Measurements from ENCODE around the gene CAMK2G. TPM values are rescaled to one million over a fixed set of nuclear protein-coding genes. Genes with fewer than 3 reads are reported as not detected.
A peak's percentile ranks its signal among the peaks of the same experiment; 100 is the strongest.

The CAMK2G gene
- total RNA-seq, 4 donors from 2014 or later: 82.3 to 207 (median 155) TPM

- no peak overlapping the region for H3K4me3 ChIP-seq
- H3K27me3 ChIP-seq: no peaks in the 10 kb centered on the region
- H3K4me1 ChIP-seq: peaks cover 15 to 100% (median 39%) of the 10 kb centered on the region in 3 donors
- H3K27ac ChIP-seq: peak overlapping the region in 3 of 4 donors; percentile 88 to 90 (median 88)
- peaks cover 0 to 37% of the 10 kb centered on the region in 2 donors for H3K36me3 ChIP-seq
- no peaks in the 10 kb centered on the region for H3K9me3 ChIP-seq
- TF ChIP-seq CTCF (IDR thresholded peaks at IDR 0.05) (no peak), POLR2AphosphoS5 (IDR thresholded peaks at IDR 0.05) (no peak), POLR2A (IDR thresholded peaks at IDR 0.05) (no peak), EP300 (IDR thresholded peaks at IDR 0.05) (no peak)
- WGBS, 2 donors (ENCODE audit: low coverage in 1 of 2): 82% methylated on average over 2 of the region's 8 CpGs; no CpG with 5 or more reads in 1 of the 2 donors
- no peak for ATAC-seq
Observed at GRCh38 chr10:73865107-73865458, 9.3 kb downstream of the CAMK2G start.

- H3K9me3 ChIP-seq: no peaks in the 10 kb centered on the region
- H3K4me1 ChIP-seq: peaks cover 15 to 100% (median 39%) of the 10 kb centered on the region in 3 donors
- WGBS, 2 donors (ENCODE audit: low coverage in 1 of 2): 68 to 96% methylated on average over 3 to 4 of the region's 4 CpGs
- no peak for TF ChIP-seq CTCF (IDR thresholded peaks at IDR 0.05)
- no peak for TF ChIP-seq EP300 (IDR thresholded peaks at IDR 0.05)
- TF ChIP-seq POLR2AphosphoS5 (IDR thresholded peaks at IDR 0.05): no peak
- no peak for TF ChIP-seq POLR2A (IDR thresholded peaks at IDR 0.05)
- H3K27me3 ChIP-seq: no peaks in the 10 kb centered on the region
- H3K36me3 ChIP-seq: peaks cover 0 to 39% of the 10 kb centered on the region in 2 donors
- peak overlapping the region in 3 of 4 donors; percentile 88 to 90 (median 88) for H3K27ac ChIP-seq
- H3K4me3 ChIP-seq: no peak overlapping the region
- no peak for ATAC-seq
Observed at GRCh38 chr10:73864229-73864628, 10.1 kb downstream of the CAMK2G start.

GRCh38 chr10:73863039-73863817 lies 11.1 kb downstream of the CAMK2G start:
- H3K4me3 ChIP-seq: no peak overlapping the region
- TF ChIP-seq POLR2AphosphoS5 (IDR thresholded peaks at IDR 0.05): no peak
- TF ChIP-seq EP300 (IDR thresholded peaks at IDR 0.05): no peak
- TF ChIP-seq POLR2A (IDR thresholded peaks at IDR 0.05): no peak
- TF ChIP-seq CTCF (IDR thresholded peaks at IDR 0.05): no peak
- H3K9me3 ChIP-seq: no peaks in the 10 kb centered on the region
- H3K4me1 ChIP-seq: peaks cover 16 to 100% (median 31%) of the 10 kb centered on the region in 3 donors
- peaks cover 0 to 45% of the 10 kb centered on the region in 2 donors for H3K36me3 ChIP-seq
- H3K27ac ChIP-seq: peak overlapping the region in 3 of 4 donors; percentile 64 to 90 (median 88)
- WGBS, 2 donors (ENCODE audit: low coverage in 1 of 2): no CpG with 5 or more reads among the region's 5 CpGs
- H3K27me3 ChIP-seq: no peaks in the 10 kb centered on the region
- ATAC-seq: no peak

GRCh38 chr10:73862011-73862410 lies 12.3 kb downstream of the CAMK2G start:
- Histone ChIP-seq H3K9me3 (no peaks in the 10 kb centered on the region), H3K4me3 (no peak overlapping the region), H3K36me3 (peaks cover 0 to 42% of the 10 kb centered on the region in 2 donors), H3K4me1 (peaks cover 16 to 100% (median 27%) of the 10 kb centered on the region in 3 donors), H3K27me3 (no peaks in the 10 kb centered on the region), H3K27ac (peak overlapping the region in 3 of 4 donors; percentile 64 to 90 (median 88))
- WGBS, 2 donors (ENCODE audit: low coverage in 1 of 2): 48 to 57% methylated on average over 7 to 8 of the region's 8 CpGs
- no peak for ATAC-seq
- TF ChIP-seq CTCF (IDR thresholded peaks at IDR 0.05) (peak in 1 of 4 experiments; percentile 22), POLR2AphosphoS5 (IDR thresholded peaks at IDR 0.05) (no peak), POLR2A (IDR thresholded peaks at IDR 0.05) (no peak), EP300 (IDR thresholded peaks at IDR 0.05) (no peak)
